AG04450 (cell line): ENCODE data around the gene CRKL. TPM values are rescaled to one million over a fixed set of nuclear protein-coding genes. Genes with fewer than 3 reads are reported as not detected.

Experiments used
- CTCF ChIA-PET: fragments of 300-600, 350-600 bp; formaldehyde crosslinking; extraction: SDS; loops from one replicate; lab custom pipeline; 2022; ENCODE audit warnings: antibody characterized with exemption, inconsistent platforms; lab: Charles Lee
- POLR2A ChIA-PET: fragments of 350-600 bp; formaldehyde crosslinking; extraction: SDS; loops from one replicate; lab custom pipeline; 2021; ENCODE audit warnings: antibody characterized with exemption, inconsistent platforms; lab: Yijun Ruan, JAX
- DNase-seq: peaks from one replicate; pipeline ENCODE4 v3.0.0-alpha.2; 2011; ENCODE audit warnings: low read depth, low spot score
- H3K27ac ChIP-seq: one replicate; pipeline ENCODE4 v1.5.1; 2012; ENCODE audit warnings: low read depth, low read length, control low read depth
- H3K27me3 ChIP-seq: one replicate; pipeline ENCODE4 v1.6.0; 2012; ENCODE audit warnings: low read length; ENCODE audit not compliant: control insufficient read depth, insufficient read depth
- H3K4me3 ChIP-seq: 2 replicates; pipeline ENCODE4 v1.5.1; 2011; ENCODE audit warnings: mild to moderate bottlenecking, low read depth, low read length, control low read depth
- H3K9me3 ChIP-seq: 2 replicates; pipeline ENCODE4 v1.5.1; 2012; ENCODE audit warnings: low read length; ENCODE audit not compliant: control insufficient read depth, insufficient read depth
- polyA plus RNA-seq: library from polyadenylated mRNA; depleted of rRNA; stranded (reverse); fragments of >200 nt; gene quantifications from 2 replicates; pipeline ENCODE4 v1.2.3, GENCODE V29; 2011
- TF ChIP-seq, protein P1 (sequence below): IDR thresholded peaks from 2 replicates; pipeline ENCODE4 v1.5.1; 2011; ENCODE audit warnings: low read depth, low read length, control low read depth, inconsistent platforms

Gene CRKL
- polyA plus RNA-seq, 1 experiment = 24.1 TPM

DNA sequence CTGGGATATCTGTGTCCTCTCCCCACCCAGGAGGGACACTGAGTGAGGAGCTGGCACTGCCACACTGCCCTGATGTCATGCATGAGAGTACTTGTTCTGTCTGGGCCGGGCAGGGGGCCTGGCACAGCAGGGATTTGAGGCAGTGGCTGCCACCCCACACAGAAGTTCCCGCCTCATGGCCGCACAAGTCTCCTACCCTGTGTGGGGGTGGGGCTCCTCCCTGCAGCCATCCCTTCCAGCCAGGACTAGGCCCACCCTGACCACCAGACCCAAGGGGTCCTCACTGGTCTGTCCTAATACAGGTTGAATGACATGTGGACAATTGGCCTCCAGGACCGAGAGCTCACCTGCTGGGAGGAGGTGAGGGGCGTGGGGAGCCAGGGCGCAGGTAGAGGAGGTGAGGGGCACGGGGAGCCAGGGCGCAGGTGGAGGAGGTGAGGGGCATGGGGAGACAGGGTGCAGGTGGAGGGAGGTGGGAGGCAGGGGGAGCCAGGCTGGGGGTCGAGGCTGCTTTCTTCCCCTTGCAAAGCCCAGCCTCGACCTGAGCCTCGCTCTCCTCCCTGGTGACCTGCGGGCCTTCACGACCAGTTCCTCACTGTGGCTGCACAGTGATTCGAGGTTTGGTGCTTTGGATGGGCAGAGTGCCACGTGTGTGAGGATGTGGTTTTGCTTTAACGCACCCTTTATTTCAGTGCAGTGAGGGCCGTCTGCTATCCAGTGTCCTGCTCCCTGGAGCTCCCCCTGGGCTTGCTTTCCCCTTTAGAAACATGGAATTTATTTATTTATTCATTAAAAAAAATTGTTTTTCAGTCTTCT is 72.3 kb downstream of the CRKL start:
- no peaks in the 10 kb centered on the region; the same call in 1 of the 2 replicates for H3K9me3 ChIP-seq
- TF ChIP-seq, protein P1, sequence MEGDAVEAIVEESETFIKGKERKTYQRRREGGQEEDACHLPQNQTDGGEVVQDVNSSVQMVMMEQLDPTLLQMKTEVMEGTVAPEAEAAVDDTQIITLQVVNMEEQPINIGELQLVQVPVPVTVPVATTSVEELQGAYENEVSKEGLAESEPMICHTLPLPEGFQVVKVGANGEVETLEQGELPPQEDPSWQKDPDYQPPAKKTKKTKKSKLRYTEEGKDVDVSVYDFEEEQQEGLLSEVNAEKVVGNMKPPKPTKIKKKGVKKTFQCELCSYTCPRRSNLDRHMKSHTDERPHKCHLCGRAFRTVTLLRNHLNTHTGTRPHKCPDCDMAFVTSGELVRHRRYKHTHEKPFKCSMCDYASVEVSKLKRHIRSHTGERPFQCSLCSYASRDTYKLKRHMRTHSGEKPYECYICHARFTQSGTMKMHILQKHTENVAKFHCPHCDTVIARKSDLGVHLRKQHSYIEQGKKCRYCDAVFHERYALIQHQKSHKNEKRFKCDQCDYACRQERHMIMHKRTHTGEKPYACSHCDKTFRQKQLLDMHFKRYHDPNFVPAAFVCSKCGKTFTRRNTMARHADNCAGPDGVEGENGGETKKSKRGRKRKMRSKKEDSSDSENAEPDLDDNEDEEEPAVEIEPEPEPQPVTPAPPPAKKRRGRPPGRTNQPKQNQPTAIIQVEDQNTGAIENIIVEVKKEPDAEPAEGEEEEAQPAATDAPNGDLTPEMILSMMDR = no peak
- POLR2A ChIA-PET = interaction anchor here (1.3 kb wide), 1 partner anchor 8 kb away, joined by 4 read pairs; the partner anchor contains the start of gene LZTR1
- no peak overlapping the region for H3K4me3 ChIP-seq
- no peak for DNase-seq
- no peaks in the 10 kb centered on the region for H3K27me3 ChIP-seq
- H3K27ac ChIP-seq = no peak overlapping the region
- CTCF ChIA-PET = interaction anchor here (1.5 kb wide), 1 partner anchor 28 kb away, joined by 3 read pairs; no protein-coding TSS in a partner anchor

DNA sequence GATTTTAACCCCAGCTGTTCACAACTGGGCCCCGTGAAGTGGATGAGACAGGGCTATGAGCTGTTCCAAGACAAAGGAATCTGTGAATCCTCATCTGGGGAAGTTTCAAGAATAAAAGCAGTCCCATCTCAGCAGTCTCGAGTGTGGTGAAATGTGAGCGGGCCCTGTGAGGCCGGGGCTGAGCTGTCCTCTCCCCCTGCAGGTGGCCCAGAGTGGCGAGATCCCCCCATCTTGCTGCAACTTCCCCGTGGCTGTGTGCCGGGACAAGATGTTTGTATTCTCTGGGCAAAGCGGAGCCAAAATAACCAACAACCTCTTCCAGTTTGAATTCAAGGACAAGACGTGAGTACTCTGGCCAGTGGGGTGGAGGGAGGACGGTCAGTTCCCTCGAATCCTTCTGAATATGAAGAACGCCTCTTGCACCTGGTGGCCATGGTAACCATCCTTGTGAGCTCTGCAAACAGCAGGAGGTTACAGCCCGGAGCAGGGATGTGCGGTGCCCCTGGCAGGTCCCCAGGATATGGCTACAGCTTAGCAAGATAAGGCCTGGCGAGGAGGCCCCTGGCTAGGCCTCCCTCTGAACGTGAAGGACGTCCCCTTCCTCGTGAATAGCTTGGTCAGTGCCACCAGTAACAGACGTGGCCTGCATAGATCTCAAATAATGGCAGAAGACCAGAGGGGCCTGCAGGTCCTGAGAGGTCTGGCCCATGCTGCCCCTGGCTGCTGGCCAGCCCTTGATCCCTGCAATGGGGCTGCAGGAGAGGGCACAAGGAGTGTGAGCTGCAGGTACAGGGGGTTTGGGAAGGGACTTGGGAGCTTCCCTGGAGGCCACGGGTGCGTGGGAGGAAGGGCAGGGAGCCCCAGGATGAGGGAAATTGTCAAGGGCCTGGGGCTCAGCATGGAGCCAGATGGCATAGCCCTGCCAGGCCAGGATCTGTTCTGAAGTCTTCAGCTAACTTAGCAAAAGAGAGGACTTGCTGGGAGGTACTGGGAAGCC is 73.3 kb downstream of the CRKL start:
- TF ChIP-seq, protein P1 = no peak
- no peak overlapping the region for H3K27ac ChIP-seq
- CTCF ChIA-PET = interaction anchor here (1.5 kb wide), 1 partner anchor 29 kb away, joined by 3 read pairs; no protein-coding TSS in a partner anchor

DNA sequence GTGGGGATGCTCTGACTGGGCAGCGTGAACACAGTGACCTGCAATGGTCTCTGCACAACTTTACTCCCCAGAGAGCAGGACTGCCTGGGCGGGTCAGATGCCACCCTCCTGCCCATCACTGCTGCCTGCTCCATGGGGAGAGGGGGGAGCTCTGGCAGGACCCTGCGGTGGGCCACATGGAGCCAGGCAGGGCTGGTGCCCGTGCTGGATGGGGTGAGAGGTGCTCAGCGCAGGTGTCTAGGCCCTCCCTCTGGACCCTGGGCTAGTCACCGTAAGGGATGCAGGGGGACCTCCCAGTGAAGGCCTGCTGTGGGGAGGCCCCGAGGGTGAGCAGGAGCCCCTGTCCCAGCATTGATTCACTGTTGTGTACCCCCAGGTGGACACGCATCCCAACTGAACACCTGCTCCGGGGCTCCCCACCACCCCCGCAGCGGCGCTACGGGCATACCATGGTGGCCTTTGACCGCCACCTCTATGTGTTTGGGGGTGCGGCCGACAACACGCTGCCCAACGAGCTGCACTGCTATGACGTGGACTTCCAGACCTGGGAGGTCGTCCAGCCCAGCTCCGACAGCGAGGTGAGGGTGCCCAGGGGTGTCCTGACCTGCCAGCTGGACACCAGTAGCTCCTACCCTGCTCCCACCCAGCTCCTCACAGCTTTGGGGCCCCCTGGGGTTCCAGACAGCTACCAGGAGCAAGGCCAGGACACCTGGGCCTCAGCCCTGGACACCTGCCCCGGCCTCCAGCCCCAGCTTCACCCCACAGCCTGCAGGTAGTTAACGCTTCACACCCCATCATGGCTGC is 74.2 kb downstream of the CRKL start:
- no peak for DNase-seq
- ChIA-PET POLR2A (interaction anchor here (1.3 kb wide), 1 partner anchor 10 kb away, joined by 4 read pairs; the partner anchor contains the start of gene LZTR1), CTCF (interaction anchor here (0.6 to 1.5 kb wide), 2 partner anchors 30 to 185 kb away, joined by 3 read pairs; no protein-coding TSS in a partner anchor)
- Histone ChIP-seq H3K4me3 (no peak overlapping the region), H3K27me3 (no peaks in the 10 kb centered on the region), H3K9me3 (no peaks in the 10 kb centered on the region; the same call in 1 of the 2 replicates), H3K27ac (no peak overlapping the region)
- TF ChIP-seq, protein P1 = no peak

More for the DNA sequence above, 73.3 kb downstream of the CRKL start:
- H3K9me3 ChIP-seq = no peaks in the 10 kb centered on the region; the same call in 1 of the 2 replicates
- no peaks in the 10 kb centered on the region for H3K27me3 ChIP-seq
- H3K4me3 ChIP-seq = no peak overlapping the region
- DNase-seq = no peak
- POLR2A ChIA-PET = interaction anchor here (1.3 kb wide), 1 partner anchor 9 kb away, joined by 4 read pairs; the partner anchor contains the start of gene LZTR1

GRCh38 chr22:20992056-20992442 is 74.8 kb downstream of the CRKL start:
- CTCF ChIA-PET = interaction anchor here (0.6 kb wide), 1 partner anchor 186 kb away, joined by 3 read pairs; no protein-coding TSS in a partner anchor

More at GRCh38 chr22:20992056-20992442, 74.8 kb downstream of the CRKL start:
- no peak for DNase-seq
- Histone ChIP-seq H3K27ac (no peak overlapping the region), H3K9me3 (no peaks in the 10 kb centered on the region; the same call in 1 of the 2 replicates), H3K27me3 (no peaks in the 10 kb centered on the region), H3K4me3 (no peak overlapping the region)
- POLR2A ChIA-PET = no interaction called here
- TF ChIP-seq, protein P1 = no peak
